ENCODE measurements around the gene AP2A2.

AP2A2 gene

DNA sequence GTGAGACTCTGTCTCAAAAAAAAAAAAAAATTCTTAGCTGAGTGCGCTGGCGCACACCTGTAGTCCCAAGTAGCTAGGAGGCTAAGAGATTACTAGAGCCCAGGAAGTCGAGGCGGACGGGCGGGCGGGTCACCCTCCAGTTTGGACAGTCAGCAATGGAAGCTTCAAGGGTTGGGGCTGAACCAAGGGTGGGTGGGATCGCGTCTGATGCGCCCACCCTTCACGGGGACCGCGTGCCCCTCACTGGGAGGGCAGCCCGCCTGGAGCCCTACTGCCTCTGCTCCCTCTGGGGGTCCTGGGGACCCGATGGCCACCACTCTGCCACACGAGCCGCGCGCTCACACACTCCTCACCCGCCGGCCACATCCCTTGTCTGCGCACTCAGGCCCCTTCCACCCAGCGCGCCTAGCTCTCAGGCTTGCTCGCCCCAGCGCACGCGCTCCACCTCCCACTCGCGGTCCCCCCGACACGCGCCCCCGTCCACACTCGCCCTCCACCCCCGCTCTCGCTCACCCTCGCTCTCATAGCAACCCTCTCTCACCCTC lies 15.6 kb upstream of the AP2A2 start (continued):
- TF ChIP-seq, protein P1, sequence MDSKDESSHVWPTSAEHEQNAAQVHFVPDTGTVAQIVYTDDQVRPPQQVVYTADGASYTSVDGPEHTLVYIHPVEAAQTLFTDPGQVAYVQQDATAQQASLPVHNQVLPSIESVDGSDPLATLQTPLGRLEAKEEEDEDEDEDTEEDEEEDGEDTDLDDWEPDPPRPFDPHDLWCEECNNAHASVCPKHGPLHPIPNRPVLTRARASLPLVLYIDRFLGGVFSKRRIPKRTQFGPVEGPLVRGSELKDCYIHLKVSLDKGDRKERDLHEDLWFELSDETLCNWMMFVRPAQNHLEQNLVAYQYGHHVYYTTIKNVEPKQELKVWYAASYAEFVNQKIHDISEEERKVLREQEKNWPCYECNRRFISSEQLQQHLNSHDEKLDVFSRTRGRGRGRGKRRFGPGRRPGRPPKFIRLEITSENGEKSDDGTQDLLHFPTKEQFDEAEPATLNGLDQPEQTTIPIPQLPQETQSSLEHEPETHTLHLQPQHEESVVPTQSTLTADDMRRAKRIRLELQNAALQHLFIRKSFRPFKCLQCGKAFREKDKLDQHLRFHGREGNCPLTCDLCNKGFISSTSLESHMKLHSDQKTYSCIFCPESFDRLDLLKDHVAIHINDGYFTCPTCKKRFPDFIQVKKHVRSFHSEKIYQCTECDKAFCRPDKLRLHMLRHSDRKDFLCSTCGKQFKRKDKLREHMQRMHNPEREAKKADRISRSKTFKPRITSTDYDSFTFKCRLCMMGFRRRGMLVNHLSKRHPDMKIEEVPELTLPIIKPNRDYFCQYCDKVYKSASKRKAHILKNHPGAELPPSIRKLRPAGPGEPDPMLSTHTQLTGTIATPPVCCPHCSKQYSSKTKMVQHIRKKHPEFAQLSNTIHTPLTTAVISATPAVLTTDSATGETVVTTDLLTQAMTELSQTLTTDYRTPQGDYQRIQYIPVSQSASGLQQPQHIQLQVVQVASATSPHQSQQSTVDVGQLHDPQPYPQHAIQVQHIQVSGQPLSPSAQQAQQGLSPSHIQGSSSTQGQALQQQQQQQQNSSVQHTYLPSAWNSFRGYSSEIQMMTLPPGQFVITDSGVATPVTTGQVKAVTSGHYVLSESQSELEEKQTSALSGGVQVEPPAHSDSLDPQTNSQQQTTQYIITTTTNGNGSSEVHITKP (tag by site-specific recombination; IDR thresholded peaks at IDR 0.05) = 0 out of 2 replicates have a peak, but pooled peaks have one; percentile 25
- TF ChIP-seq KLF8 (tag by site-specific recombination; IDR thresholded peaks at IDR 0.05) = no peak
- TF ChIP-seq ZEB2 (tag by site-specific recombination; IDR thresholded peaks at IDR 0.05) = 0 out of 2 replicates have a peak, but pooled peaks have one; percentile 28
- TF ChIP-seq, protein P2, sequence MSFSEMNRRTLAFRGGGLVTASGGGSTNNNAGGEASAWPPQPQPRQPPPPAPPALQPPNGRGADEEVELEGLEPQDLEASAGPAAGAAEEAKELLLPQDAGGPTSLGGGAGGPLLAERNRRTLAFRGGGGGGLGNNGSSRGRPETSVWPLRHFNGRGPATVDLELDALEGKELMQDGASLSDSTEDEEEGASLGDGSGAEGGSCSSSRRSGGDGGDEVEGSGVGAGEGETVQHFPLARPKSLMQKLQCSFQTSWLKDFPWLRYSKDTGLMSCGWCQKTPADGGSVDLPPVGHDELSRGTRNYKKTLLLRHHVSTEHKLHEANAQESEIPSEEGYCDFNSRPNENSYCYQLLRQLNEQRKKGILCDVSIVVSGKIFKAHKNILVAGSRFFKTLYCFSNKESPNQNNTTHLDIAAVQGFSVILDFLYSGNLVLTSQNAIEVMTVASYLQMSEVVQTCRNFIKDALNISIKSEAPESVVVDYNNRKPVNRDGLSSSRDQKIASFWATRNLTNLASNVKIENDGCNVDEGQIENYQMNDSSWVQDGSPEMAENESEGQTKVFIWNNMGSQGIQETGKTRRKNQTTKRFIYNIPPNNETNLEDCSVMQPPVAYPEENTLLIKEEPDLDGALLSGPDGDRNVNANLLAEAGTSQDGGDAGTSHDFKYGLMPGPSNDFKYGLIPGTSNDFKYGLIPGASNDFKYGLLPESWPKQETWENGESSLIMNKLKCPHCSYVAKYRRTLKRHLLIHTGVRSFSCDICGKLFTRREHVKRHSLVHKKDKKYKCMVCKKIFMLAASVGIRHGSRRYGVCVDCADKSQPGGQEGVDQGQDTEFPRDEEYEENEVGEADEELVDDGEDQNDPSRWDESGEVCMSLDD (tag by site-specific recombination; IDR thresholded peaks at IDR 0.05) = 0 out of 2 replicates have a peak, but pooled peaks have one; percentile 31
- TF ChIP-seq, protein P3, sequence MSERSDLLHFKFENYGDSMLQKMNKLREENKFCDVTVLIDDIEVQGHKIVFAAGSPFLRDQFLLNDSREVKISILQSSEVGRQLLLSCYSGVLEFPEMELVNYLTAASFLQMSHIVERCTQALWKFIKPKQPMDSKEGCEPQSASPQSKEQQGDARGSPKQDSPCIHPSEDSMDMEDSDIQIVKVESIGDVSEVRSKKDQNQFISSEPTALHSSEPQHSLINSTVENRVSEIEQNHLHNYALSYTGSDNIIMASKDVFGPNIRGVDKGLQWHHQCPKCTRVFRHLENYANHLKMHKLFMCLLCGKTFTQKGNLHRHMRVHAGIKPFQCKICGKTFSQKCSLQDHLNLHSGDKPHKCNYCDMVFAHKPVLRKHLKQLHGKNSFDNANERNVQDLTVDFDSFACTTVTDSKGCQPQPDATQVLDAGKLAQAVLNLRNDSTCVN (tag by site-specific recombination; optimal IDR thresholded peaks at IDR 0.05) = peak; percentile 93

DNA sequence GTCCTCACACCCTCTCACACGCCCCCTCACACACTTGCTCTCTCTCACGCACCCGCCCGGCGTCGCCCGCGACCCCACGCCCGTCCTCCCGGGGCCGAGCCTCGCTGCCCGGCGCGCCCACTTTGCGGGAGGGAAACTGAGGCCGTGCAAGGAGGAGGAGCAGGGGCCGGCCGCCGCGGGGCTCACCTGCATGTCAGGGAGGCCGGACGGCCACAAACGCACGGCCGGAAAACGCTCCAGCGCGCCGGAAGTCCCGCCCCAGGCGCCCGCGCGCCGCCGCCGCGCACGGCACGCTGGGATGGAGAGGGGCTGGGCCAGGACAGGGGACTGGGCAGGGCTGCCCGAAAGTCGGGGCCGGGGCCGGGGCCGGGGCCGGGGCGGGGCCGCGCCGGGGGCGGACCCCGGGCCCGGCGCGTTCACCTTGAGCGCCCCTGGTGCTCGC lies 15.1 kb upstream of the AP2A2 start, which contains the start of gene CHID1:
Gene CHID1 (minus strand): TSS at position 222 of the 442 bp plus-strand sequence. CDS start 5,994 bp downstream, outside the sequence.
- no peaks in the 10 kb centered on the region for H3K4me1 ChIP-seq (ENCODE audit: control insufficient read depth, insufficient read depth, low read length)
- CTCF ChIA-PET = interaction anchor here (0.6 to 0.8 kb wide), 2 partner anchors 12 to 136 kb away, joined by 3 to 5 read pairs; no protein-coding TSS in a partner anchor
- TF ChIP-seq SP3 (tag by site-specific recombination; IDR thresholded peaks at IDR 0.05) = peak; percentile 56
- no peak; the same call in 1 of the 2 replicates for TF ChIP-seq KLF16 (tag by site-specific recombination; IDR thresholded peaks at IDR 0.05)
- no peak for TF ChIP-seq ZNF658 (tag by site-specific recombination; IDR thresholded peaks at IDR 0.05)
- TF ChIP-seq, protein P3 (tag by site-specific recombination; optimal IDR thresholded peaks at IDR 0.05) = peak; percentile 70
- TF ChIP-seq ZSCAN23 (tag by site-specific recombination; IDR thresholded peaks at IDR 0.05) = no peak
- TF ChIP-seq, protein P4, sequence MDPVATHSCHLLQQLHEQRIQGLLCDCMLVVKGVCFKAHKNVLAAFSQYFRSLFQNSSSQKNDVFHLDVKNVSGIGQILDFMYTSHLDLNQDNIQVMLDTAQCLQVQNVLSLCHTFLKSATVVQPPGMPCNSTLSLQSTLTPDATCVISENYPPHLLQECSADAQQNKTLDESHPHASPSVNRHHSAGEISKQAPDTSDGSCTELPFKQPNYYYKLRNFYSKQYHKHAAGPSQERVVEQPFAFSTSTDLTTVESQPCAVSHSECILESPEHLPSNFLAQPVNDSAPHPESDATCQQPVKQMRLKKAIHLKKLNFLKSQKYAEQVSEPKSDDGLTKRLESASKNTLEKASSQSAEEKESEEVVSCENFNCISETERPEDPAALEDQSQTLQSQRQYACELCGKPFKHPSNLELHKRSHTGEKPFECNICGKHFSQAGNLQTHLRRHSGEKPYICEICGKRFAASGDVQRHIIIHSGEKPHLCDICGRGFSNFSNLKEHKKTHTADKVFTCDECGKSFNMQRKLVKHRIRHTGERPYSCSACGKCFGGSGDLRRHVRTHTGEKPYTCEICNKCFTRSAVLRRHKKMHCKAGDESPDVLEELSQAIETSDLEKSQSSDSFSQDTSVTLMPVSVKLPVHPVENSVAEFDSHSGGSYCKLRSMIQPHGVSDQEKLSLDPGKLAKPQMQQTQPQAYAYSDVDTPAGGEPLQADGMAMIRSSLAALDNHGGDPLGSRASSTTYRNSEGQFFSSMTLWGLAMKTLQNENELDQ (tag by site-specific recombination; IDR thresholded peaks at IDR 0.05; ENCODE audit: low read depth) = no peak
- TF ChIP-seq SALL2 (tag by site-specific recombination; IDR thresholded peaks at IDR 0.05; ENCODE audit: borderline replicate concordance) = no peak
- no peak for TF ChIP-seq PRDM1 (tag by site-specific recombination; IDR thresholded peaks at IDR 0.05)
- TF ChIP-seq ZNF548 (tag by site-specific recombination; IDR thresholded peaks at IDR 0.05) = no peak
- TF ChIP-seq ZNF701 (tag by site-specific recombination; IDR thresholded peaks at IDR 0.05) = no peak
- TF ChIP-seq ZSCAN16 (tag by site-specific recombination; IDR thresholded peaks at IDR 0.05) = no peak
- TF ChIP-seq KLF9 (tag by site-specific recombination; IDR thresholded peaks at IDR 0.05; ENCODE audit: low read depth) = peak; percentile 97
- TF ChIP-seq, protein P5, sequence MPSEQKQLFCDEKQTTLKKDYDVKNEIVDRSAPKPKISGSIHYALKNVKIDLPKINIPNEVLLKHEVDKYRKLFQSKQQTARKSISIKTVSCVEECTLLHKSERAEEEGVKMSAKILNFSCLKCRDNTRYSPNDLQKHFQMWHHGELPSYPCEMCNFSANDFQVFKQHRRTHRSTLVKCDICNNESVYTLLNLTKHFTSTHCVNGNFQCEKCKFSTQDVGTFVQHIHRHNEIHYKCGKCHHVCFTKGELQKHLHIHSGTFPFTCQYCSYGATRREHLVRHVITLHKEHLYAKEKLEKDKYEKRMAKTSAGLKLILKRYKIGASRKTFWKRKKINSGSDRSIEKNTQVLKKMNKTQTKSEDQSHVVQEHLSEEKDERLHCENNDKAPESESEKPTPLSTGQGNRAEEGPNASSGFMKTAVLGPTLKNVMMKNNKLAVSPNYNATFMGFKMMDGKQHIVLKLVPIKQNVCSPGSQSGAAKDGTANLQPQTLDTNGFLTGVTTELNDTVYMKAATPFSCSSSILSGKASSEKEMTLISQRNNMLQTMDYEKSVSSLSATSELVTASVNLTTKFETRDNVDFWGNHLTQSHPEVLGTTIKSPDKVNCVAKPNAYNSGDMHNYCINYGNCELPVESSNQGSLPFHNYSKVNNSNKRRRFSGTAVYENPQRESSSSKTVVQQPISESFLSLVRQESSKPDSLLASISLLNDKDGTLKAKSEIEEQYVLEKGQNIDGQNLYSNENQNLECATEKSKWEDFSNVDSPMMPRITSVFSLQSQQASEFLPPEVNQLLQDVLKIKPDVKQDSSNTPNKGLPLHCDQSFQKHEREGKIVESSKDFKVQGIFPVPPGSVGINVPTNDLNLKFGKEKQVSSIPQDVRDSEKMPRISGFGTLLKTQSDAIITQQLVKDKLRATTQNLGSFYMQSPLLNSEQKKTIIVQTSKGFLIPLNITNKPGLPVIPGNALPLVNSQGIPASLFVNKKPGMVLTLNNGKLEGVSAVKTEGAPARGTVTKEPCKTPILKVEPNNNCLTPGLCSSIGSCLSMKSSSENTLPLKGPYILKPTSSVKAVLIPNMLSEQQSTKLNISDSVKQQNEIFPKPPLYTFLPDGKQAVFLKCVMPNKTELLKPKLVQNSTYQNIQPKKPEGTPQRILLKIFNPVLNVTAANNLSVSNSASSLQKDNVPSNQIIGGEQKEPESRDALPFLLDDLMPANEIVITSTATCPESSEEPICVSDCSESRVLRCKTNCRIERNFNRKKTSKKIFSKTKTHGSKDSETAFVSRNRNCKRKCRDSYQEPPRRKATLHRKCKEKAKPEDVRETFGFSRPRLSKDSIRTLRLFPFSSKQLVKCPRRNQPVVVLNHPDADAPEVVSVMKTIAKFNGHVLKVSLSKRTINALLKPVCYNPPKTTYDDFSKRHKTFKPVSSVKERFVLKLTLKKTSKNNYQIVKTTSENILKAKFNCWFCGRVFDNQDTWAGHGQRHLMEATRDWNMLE (tag by site-specific recombination; conservative IDR thresholded peaks at IDR 0.05; ENCODE audit: low read depth) = no peak
- TF ChIP-seq ZBTB48 (tag by site-specific recombination; IDR thresholded peaks at IDR 0.05) = no peak; the same call in 1 of the 2 replicates
- no peak for TF ChIP-seq ZNF785 (tag by site-specific recombination; IDR thresholded peaks at IDR 0.05)

More for the DNA sequence above, 15.1 kb upstream of the AP2A2 start, which contains the start of gene CHID1:
- H3K27ac ChIP-seq (ENCODE audit: extremely low read depth, low read depth, low read length) = peak within 1 kb of the TSS; percentile 88
- H3K36me3 ChIP-seq (ENCODE audit: control insufficient read depth in 2 of 2, insufficient read depth in 1 of 2, low read length in 2 of 2) = peaks cover 0 to 29% of the 10 kb centered on the region in 2 experiments; a peak in 2 of 3 replicates
- H3K4me3 ChIP-seq (ENCODE audit: low read depth, low read length) = peak within 1 kb of the TSS; percentile 83
- POLR2A ChIA-PET = interaction anchor here (0.6 to 1.9 kb wide), 9 partner anchors 8 to 127 kb away, joined by 3 to 6 read pairs (median 3); partner anchors contain the start of gene AP2A2
- H3K9me3 ChIP-seq (ENCODE audit: control insufficient read depth, insufficient read depth, low read depth, low read length) = no peaks in the 10 kb centered on the region
